GM12878 (cell line): Measurements from ENCODE around the gene ZNF791. TPM values are rescaled to one million over a fixed set of nuclear protein-coding genes. Genes with fewer than 3 reads are reported as not detected.

ENCODE experiments used
- ATAC-seq: fragments of 200-7000 bp; cut with Tn5 transposase; 3 replicates; pipeline ENCODE4 v1.9.1; 2020; ENCODE audit warnings: mild to moderate bottlenecking, moderate library complexity
- BruUV-seq: library from RNA; stranded (reverse); fragments of 400-500 nt; replicated peaks from 2 replicates; lab custom pipeline; 2021; lab: Mats Ljungman, UMichigan
- CTCF ChIA-PET: fragments of 300-600 bp; sonication (Branson Sonifier 250); formaldehyde crosslinking; extraction: SDS; loops from one replicate; lab custom pipeline; 2021; ENCODE audit warnings: inconsistent platforms; lab: Yijun Ruan, JAX
- POLR2A ChIA-PET: fragments of 350-600 bp; formaldehyde crosslinking; extraction: SDS; loops from one replicate; lab custom pipeline; 2021; ENCODE audit warnings: inconsistent platforms; lab: Charles Lee
- RAD21 ChIA-PET: fragments of 300-600 bp; sonication (Branson Sonifier 250); formaldehyde crosslinking; loops from one replicate; lab custom pipeline; 2023; ENCODE audit warnings: antibody characterized with exemption; ENCODE audit not compliant: unreplicated experiment; lab: Charles Lee
- SMC1A ChIA-PET: fragments of 300-600 bp; sonication (Branson Sonifier 250); formaldehyde crosslinking; loops from one replicate; lab custom pipeline; 2023; ENCODE audit not compliant: unreplicated experiment, uncharacterized antibody; lab: Charles Lee
- DNase-seq: peaks from one replicate; pipeline ENCODE4 v3.0.0-alpha.2; 2011; ENCODE audit warnings: low read depth, low spot score
- FAIRE-seq: peaks from 3 replicates; lab custom pipeline; 2011; peaks lifted over from hg19 to GRCh38; lab: Jason Lieb, UNC
- H2AFZ ChIP-seq: 2 replicates; pipeline ENCODE4 v1.6.0; 2011; ENCODE audit warnings: low read depth, low read length, control low read depth; ENCODE audit not compliant: control insufficient read depth
- H3K27ac ChIP-seq: 2 replicates; pipeline ENCODE4 v1.5.1; 2011; ENCODE audit warnings: control low read depth; ENCODE audit not compliant: control insufficient read depth, insufficient read depth
- H3K27me3 ChIP-seq, 2 experiments: replicated peaks in 1 of 2; 2 replicates each; pipeline versions ENCODE4 v1.6.0 to v1.6.1; 2011; ENCODE audit warnings: low read length in 1 of 2; ENCODE audit not compliant: control insufficient read depth in 2 of 2, insufficient read depth in 2 of 2
- H3K36me3 ChIP-seq, 2 experiments: 2 replicates each; pipeline ENCODE4 v1.5.1; 2011; ENCODE audit warnings: low read length in 1 of 2; ENCODE audit not compliant: control insufficient read depth in 2 of 2, insufficient read depth in 2 of 2
- H3K4me1 ChIP-seq: 2 replicates; pipeline ENCODE4 v1.6.1; 2011; ENCODE audit warnings: mild to moderate bottlenecking, low read length, moderate library complexity, mixed read lengths; ENCODE audit not compliant: control insufficient read depth, insufficient read depth
- H3K4me2 ChIP-seq: 2 replicates; pipeline ENCODE4 v1.6.0; 2011; ENCODE audit warnings: control low read depth; ENCODE audit not compliant: control insufficient read depth, insufficient read depth
- H3K4me3 ChIP-seq: fragments of 200-600 bp; sonication (generic); 2 replicates; pipeline ENCODE4 v1.5.1; 2016
- H3K79me2 ChIP-seq: 2 replicates; pipeline ENCODE4 v1.6.0; 2011; ENCODE audit warnings: low read length; ENCODE audit not compliant: control insufficient read depth, insufficient read depth
- H3K9ac ChIP-seq: 2 replicates; pipeline ENCODE4 v1.8.0; 2011; ENCODE audit warnings: low read length, control low read depth, mixed read lengths; ENCODE audit not compliant: control insufficient read depth, insufficient read depth
- H3K9me3 ChIP-seq: replicated peaks from 3 replicates; pipeline ENCODE4 v1.5.1; 2011; ENCODE audit warnings: mild to moderate bottlenecking, low read length; ENCODE audit not compliant: control insufficient read depth, insufficient read depth
- H4K20me1 ChIP-seq: 2 replicates; pipeline ENCODE4 v1.6.0; 2011; ENCODE audit not compliant: control insufficient read depth, insufficient read depth
- ASH2L ChIP-seq: fragments of 300-600, 200-600 bp; sonication (generic); IDR thresholded peaks from 2 replicates; pipeline ENCODE4 v1.6.1; 2017; ENCODE audit warnings: low read depth, mild to moderate bottlenecking, borderline replicate concordance
- BACH1 ChIP-seq: fragments of 450-650 bp; IDR thresholded peaks from 2 replicates; pipeline ENCODE4 v1.6.1; 2017; ENCODE audit warnings: mild to moderate bottlenecking, borderline replicate concordance
- BCLAF1 ChIP-seq: fragments of 450-650 bp; IDR thresholded peaks from 2 replicates; pipeline ENCODE4 v1.6.1; 2017; ENCODE audit warnings: antibody characterized with exemption, mild to moderate bottlenecking, moderate library complexity
- PKNOX1 ChIP-seq: fragments of 450-650 bp; IDR thresholded peaks from 2 replicates; pipeline ENCODE4 v1.6.1; 2016; ENCODE audit warnings: mild to moderate bottlenecking
- POLR2A ChIP-seq: IDR thresholded peaks from 2 replicates; pipeline ENCODE4 v1.6.1; 2011; ENCODE audit warnings: low read depth, mild to moderate bottlenecking, low read length
- SREBF1 ChIP-seq: IDR thresholded peaks from 2 replicates; pipeline ENCODE4 v1.6.1; 2012; ENCODE audit warnings: mild to moderate bottlenecking, low read length
- YBX1 ChIP-seq: fragments of 450-650 bp; IDR thresholded peaks from 2 replicates; pipeline ENCODE4 v1.6.1; 2016; ENCODE audit warnings: antibody characterized with exemption
- ZBTB4 ChIP-seq: fragments of 450-650 bp; formaldehyde crosslinking; IDR thresholded peaks from 2 replicates; pipeline ENCODE4 v1.4.0; 2022; ENCODE audit warnings: mild to moderate bottlenecking, moderate library complexity
- ZNF622 ChIP-seq: fragments of 450-650 bp; IDR thresholded peaks from 2 replicates; pipeline ENCODE4 v1.6.1; 2017; ENCODE audit warnings: mild to moderate bottlenecking, inconsistent platforms
- WGBS: methylation state at CpG from one replicate; pipeline ENCODE4 v1.1.6; 2016; ENCODE audit warnings: low lambda C conversion rate; ENCODE audit not compliant: insufficient replicate concordance, insufficient coverage; ENCODE audit errors: missing lambda C conversion rate; 5-methylcytosine and 5-hydroxymethylcytosine counted together
- in situ Hi-C: fragments of 300-500 bp; cut with MboI; formaldehyde crosslinking; loops from 9 replicates; pipeline ENCODE4 v1.14.3; 2018; ENCODE audit warnings: mixed read lengths
- intact Hi-C: fragments of 100-400 bp; cut with micrococcal nuclease; formaldehyde crosslinking; loops from one replicate; pipeline ENCODE4 v1.14.2; 2022; ENCODE audit not compliant: unreplicated experiment
- polyA plus RNA-seq, 11 experiments: library from polyadenylated mRNA; depleted of rRNA in 4 of 11; unstranded in 6 of 11; stranded (reverse) in 5 of 11; fragments of >200 nt; fragmentation: Nextera tagmentation in 4 of 11; fragmentation: Illumina TruSeq in 1 of 11; extraction: Ambion mirVana in 4 of 11; extraction: Trizol in 1 of 11; gene quantifications; 1 replicate in 1 of 11; 2 replicates in 10 of 11; pipeline versions ENCODE4 v1.2.1 to v1.2.3, GENCODE V29; 2011 to 2016; ENCODE audit warnings: inconsistent platforms in 2 of 11, missing spikeins in 2 of 11, low read depth in 1 of 11
- total RNA-seq, 4 experiments: library from RNA; depleted of rRNA in 3 of 4; stranded (reverse); fragments of >200 nt in 3 of 4; fragmentation: Illumina TruSeq in 1 of 4; extraction: Trizol in 1 of 4; gene quantifications; 2 replicates each; pipeline versions ENCODE4 v1.2.1 to v1.2.3, GENCODE V29; 2013 to 2021
- TF ChIP-seq, protein P1 (sequence below): fragments of 450-650 bp; IDR thresholded peaks from 2 replicates; pipeline ENCODE4 v1.6.1; 2017; ENCODE audit warnings: mild to moderate bottlenecking, low read depth, inconsistent platforms; ENCODE audit not compliant: poor library complexity, severe bottlenecking
- TF ChIP-seq, protein P2 (sequence below): fragments of 450-650 bp; IDR thresholded peaks from 2 replicates; pipeline ENCODE4 v1.6.1; 2017; ENCODE audit warnings: low read depth, mild to moderate bottlenecking, moderate library complexity

Gene ZNF791
- total and polyA plus RNA-seq, 10 of the 15 experiments (the other 5 are each of a cell fraction or from before 2014, with no cell fraction given), result 7.5 to 24.0 (median 11.8) TPM

DNA sequence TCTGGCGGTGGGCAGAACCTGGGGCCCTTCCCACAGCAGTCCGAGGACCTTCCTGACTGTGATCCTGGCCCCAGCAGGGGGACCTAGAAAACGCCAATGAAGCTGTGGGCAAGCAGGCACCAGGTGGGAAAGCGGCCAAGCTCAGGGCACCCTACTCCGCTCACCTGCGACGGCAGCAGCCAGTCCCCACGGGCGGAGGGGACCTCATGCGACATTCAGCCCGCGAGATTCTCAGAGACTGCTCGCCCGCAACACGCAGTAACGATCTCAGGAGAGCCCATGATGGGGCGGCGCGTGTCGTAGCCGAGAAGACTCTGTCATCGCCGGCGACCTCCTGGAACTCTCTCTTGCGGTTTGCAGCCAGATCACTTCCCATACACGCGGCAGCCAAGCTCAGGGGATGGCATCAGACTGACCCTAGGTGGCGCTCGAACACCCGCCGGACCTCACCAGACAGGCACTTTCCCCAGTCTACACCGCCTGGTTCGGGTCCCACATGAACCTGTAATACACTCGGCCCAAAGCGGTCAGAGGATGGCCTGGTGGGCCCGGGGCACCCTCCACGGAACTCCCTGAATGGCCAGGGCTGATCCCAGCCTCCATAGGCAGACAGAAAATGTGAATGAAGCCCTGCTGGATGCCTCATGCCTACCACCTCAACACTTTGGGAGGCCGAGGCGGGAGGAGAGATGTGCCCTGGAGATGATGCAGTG lies 29.3 kb downstream of the ZNF791 start:
- WGBS, result 14% methylated on average over 39 of the region's 39 CpGs
- in situ Hi-C loops, result no loop called here
- ChIA-PET CTCF (interaction anchor here (0.5 to 2.3 kb wide), 28 partner anchors 9 to 1067 kb away, joined by 3 to 15 read pairs (median 4); partner anchors contain the start of genes MAN2B1, WDR83, ZNF490 and ZNF564), SMC1A (interaction anchor here (0.6 to 1.0 kb wide), 3 partner anchors 17 to 31 kb away, joined by 3 to 4 read pairs (median 3); a partner anchor contains a TSS), RAD21 (interaction anchor here (1.0 to 1.9 kb wide), 2 partner anchors 26 to 36 kb away, joined by 3 to 4 read pairs; no protein-coding TSS in a partner anchor), POLR2A (interaction anchor here (0.6 kb wide), 1 partner anchor 137 kb away, joined by 4 read pairs; no protein-coding TSS in a partner anchor)
- FAIRE-seq (peak; percentile 64), DNase-seq (peak; percentile 53), ATAC-seq (peak; percentile 98)
- H3K4me3 ChIP-seq, result no peak overlapping the region
- H3K4me1 ChIP-seq, result 0 out of 2 replicates have a peak, but pooled peaks cover 5% of the 10 kb centered on the region
- BruUV-seq, result no TSS peak
- intact Hi-C loops, result loop anchor here (1.0 kb wide), 1 partner anchor 76 kb away; no protein-coding TSS in a partner anchor
- H3K27ac ChIP-seq, result no peak overlapping the region
- H3K27me3 ChIP-seq, result no peaks in the 10 kb centered on the region
- H4K20me1 ChIP-seq, result no peaks in the 10 kb centered on the region
- H3K4me2 ChIP-seq, result peak overlapping the region; percentile 36
- no peak overlapping the region for H3K9ac ChIP-seq
- no peaks in the 10 kb centered on the region for H3K9me3 ChIP-seq
- H3K36me3 ChIP-seq, result no peaks in the 10 kb centered on the region
- H3K79me2 ChIP-seq, result no peaks in the 10 kb centered on the region
- H2AFZ ChIP-seq, result peak overlapping the region; percentile 70
- TF ChIP-seq ZBTB4 (CRISPR knock-in tag) (no peak), PKNOX1 (peak; percentile 25; the same call in 1 of the 2 replicates), SREBF1 (no peak), BCLAF1 (no peak), YBX1 (no peak), ZNF622 (no peak), POLR2A (peak; percentile 54), ASH2L (no peak), BACH1 (no peak)
- TF ChIP-seq, protein P1, sequence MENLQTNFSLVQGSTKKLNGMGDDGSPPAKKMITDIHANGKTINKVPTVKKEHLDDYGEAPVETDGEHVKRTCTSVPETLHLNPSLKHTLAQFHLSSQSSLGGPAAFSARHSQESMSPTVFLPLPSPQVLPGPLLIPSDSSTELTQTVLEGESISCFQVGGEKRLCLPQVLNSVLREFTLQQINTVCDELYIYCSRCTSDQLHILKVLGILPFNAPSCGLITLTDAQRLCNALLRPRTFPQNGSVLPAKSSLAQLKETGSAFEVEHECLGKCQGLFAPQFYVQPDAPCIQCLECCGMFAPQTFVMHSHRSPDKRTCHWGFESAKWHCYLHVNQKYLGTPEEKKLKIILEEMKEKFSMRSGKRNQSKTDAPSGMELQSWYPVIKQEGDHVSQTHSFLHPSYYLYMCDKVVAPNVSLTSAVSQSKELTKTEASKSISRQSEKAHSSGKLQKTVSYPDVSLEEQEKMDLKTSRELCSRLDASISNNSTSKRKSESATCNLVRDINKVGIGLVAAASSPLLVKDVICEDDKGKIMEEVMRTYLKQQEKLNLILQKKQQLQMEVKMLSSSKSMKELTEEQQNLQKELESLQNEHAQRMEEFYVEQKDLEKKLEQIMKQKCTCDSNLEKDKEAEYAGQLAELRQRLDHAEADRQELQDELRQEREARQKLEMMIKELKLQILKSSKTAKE, result peak; percentile 27
- TF ChIP-seq, protein P2, sequence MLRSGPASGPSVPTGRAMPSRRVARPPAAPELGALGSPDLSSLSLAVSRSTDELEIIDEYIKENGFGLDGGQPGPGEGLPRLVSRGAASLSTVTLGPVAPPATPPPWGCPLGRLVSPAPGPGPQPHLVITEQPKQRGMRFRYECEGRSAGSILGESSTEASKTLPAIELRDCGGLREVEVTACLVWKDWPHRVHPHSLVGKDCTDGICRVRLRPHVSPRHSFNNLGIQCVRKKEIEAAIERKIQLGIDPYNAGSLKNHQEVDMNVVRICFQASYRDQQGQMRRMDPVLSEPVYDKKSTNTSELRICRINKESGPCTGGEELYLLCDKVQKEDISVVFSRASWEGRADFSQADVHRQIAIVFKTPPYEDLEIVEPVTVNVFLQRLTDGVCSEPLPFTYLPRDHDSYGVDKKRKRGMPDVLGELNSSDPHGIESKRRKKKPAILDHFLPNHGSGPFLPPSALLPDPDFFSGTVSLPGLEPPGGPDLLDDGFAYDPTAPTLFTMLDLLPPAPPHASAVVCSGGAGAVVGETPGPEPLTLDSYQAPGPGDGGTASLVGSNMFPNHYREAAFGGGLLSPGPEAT, result no peak
